Activated CD4-positive, alpha-beta T cell treated with anti-CD3 and anti-CD28 coated beads, Interleukin-2, amount 10 ng/mL, durations not matched to agents 24 days and 14 days (primary cell): Measurements from ENCODE around the gene HRH1. TPM values are rescaled to one million over a fixed set of nuclear protein-coding genes. Genes with fewer than 3 reads are reported as not detected.
"Not testable (repeated sequence)": the region's sequence is repeated elsewhere in the genome, so short reads cannot be mapped to it uniquely, and the experiment has no call there.

Source experiments
- DNase-seq: peaks from one replicate; pipeline ENCODE4 v3.0.0; 2022
- H3K27ac Mint-ChIP-seq: one replicate; pipeline ENCODE4 v1.8.0; 2022; ENCODE audit warnings: mild to moderate bottlenecking, mixed read lengths
- H3K27me3 Mint-ChIP-seq: one replicate; pipeline ENCODE4 v1.8.0; 2022; ENCODE audit warnings: mixed read lengths
- H3K36me3 Mint-ChIP-seq: one replicate; pipeline ENCODE4 v1.8.0; 2022; ENCODE audit warnings: low read depth, mild to moderate bottlenecking, mixed read lengths
- H3K4me1 Mint-ChIP-seq: one replicate; pipeline ENCODE4 v1.8.0; 2021; ENCODE audit warnings: mixed read lengths
- H3K4me3 Mint-ChIP-seq: one replicate; pipeline ENCODE4 v1.8.0; 2022; ENCODE audit warnings: mild to moderate bottlenecking, moderate library complexity, mixed read lengths
- H3K9me3 Mint-ChIP-seq: one replicate; pipeline ENCODE4 v1.8.0; 2021; ENCODE audit warnings: mixed read lengths
- intact Hi-C: fragments of 100-400 bp; cut with micrococcal nuclease; formaldehyde crosslinking; loops from one replicate; pipeline ENCODE4 v1.15.1; 2023
- total RNA-seq: library from RNA; stranded (reverse); gene quantifications from 2 replicates; pipeline ENCODE4 v1.2.3, GENCODE V29; 2022

The HRH1 gene
- total RNA-seq, 1 donor from 2014 or later: 0.42 TPM

- no peak overlapping the region for H3K27ac Mint-ChIP-seq
- no peak for DNase-seq
- H3K9me3 Mint-ChIP-seq: no peaks in the 10 kb centered on the region
- H3K4me3 Mint-ChIP-seq: no peak overlapping the region
- H3K27me3 Mint-ChIP-seq: peaks cover 9% of the 10 kb centered on the region
- intact Hi-C loops: no loop called here
- H3K4me1 Mint-ChIP-seq: no peaks in the 10 kb centered on the region
- no peaks in the 10 kb centered on the region for H3K36me3 Mint-ChIP-seq
These were observed 15.9 kb downstream of the HRH1 start for GRCh38 chr3:11170052-11170770.

GRCh38 chr3:11172096-11172690 is 17.9 kb downstream of the HRH1 start:
- no peaks in the 10 kb centered on the region for H3K4me1 Mint-ChIP-seq
- peaks cover 9% of the 10 kb centered on the region for H3K27me3 Mint-ChIP-seq
- no peaks in the 10 kb centered on the region for H3K9me3 Mint-ChIP-seq
- no peak overlapping the region for H3K4me3 Mint-ChIP-seq
- DNase-seq: no peak
- intact Hi-C loops: no loop called here
- H3K36me3 Mint-ChIP-seq: no peaks in the 10 kb centered on the region
- no peak overlapping the region for H3K27ac Mint-ChIP-seq

- Mint-ChIP-seq H3K36me3 (no peaks in the 10 kb centered on the region), H3K9me3 (no peaks in the 10 kb centered on the region), H3K4me3 (no peak overlapping the region), H3K4me1 (no peaks in the 10 kb centered on the region), H3K27me3 (peaks cover 9% of the 10 kb centered on the region), H3K27ac (no peak overlapping the region)
- intact Hi-C loops: no loop called here
- DNase-seq: no peak
These were observed 19.7 kb downstream of the HRH1 start for GRCh38 chr3:11173828-11174465.

GRCh38 chr3:11178421-11178820 is 24.1 kb downstream of the HRH1 start:
- Mint-ChIP-seq H3K4me3 (no peak overlapping the region), H3K27ac (no peak overlapping the region), H3K9me3 (no peaks in the 10 kb centered on the region), H3K4me1 (no peaks in the 10 kb centered on the region), H3K36me3 (no peaks in the 10 kb centered on the region), H3K27me3 (peaks cover 2% of the 10 kb centered on the region)
- intact Hi-C loops: no loop called here
- no peak for DNase-seq

GRCh38 chr3:11184328-11184969 is 30.2 kb downstream of the HRH1 start:
- peaks cover 18% of the 10 kb centered on the region for H3K27me3 Mint-ChIP-seq
- H3K36me3 Mint-ChIP-seq, H3K27ac Mint-ChIP-seq, H3K4me3 Mint-ChIP-seq, intact Hi-C loops, DNase-seq, H3K9me3 Mint-ChIP-seq, H3K4me1 Mint-ChIP-seq: not testable (repeated sequence)

- no peaks in the 10 kb centered on the region for H3K4me1 Mint-ChIP-seq
- no peak overlapping the region for H3K27ac Mint-ChIP-seq
- no peak for DNase-seq
- no peaks in the 10 kb centered on the region for H3K36me3 Mint-ChIP-seq
- H3K9me3 Mint-ChIP-seq: no peaks in the 10 kb centered on the region
- no peak overlapping the region for H3K4me3 Mint-ChIP-seq
- peaks cover 18% of the 10 kb centered on the region for H3K27me3 Mint-ChIP-seq
- intact Hi-C loops: no loop called here
These were observed 30.9 kb downstream of the HRH1 start for GRCh38 chr3:11185144-11185543.

GRCh38 chr3:11185564-11186317 is 31.4 kb downstream of the HRH1 start:
- Mint-ChIP-seq H3K36me3 (no peaks in the 10 kb centered on the region), H3K4me3 (no peak overlapping the region), H3K4me1 (no peaks in the 10 kb centered on the region), H3K9me3 (no peaks in the 10 kb centered on the region), H3K27me3 (peaks cover 18% of the 10 kb centered on the region), H3K27ac (no peak overlapping the region)
- no peak for DNase-seq
- intact Hi-C loops: no loop called here

GRCh38 chr3:11186318-11186692 is 32.0 kb downstream of the HRH1 start:
- intact Hi-C loops: no loop called here
- no peaks in the 10 kb centered on the region for H3K9me3 Mint-ChIP-seq
- H3K36me3 Mint-ChIP-seq: no peaks in the 10 kb centered on the region
- H3K4me3 Mint-ChIP-seq: no peak overlapping the region
- H3K27me3 Mint-ChIP-seq: peaks cover 18% of the 10 kb centered on the region
- no peak overlapping the region for H3K27ac Mint-ChIP-seq
- no peaks in the 10 kb centered on the region for H3K4me1 Mint-ChIP-seq
- no peak for DNase-seq

GRCh38 chr3:11186771-11187191 is 32.5 kb downstream of the HRH1 start:
- Mint-ChIP-seq H3K4me1 (no peaks in the 10 kb centered on the region), H3K27me3 (peaks cover 18% of the 10 kb centered on the region), H3K36me3 (no peaks in the 10 kb centered on the region), H3K9me3 (no peaks in the 10 kb centered on the region), H3K4me3 (no peak overlapping the region), H3K27ac (no peak overlapping the region)
- no peak for DNase-seq
- intact Hi-C loops: no loop called here

GRCh38 chr3:11187681-11188080 is 33.4 kb downstream of the HRH1 start:
- Mint-ChIP-seq H3K4me3 (no peak overlapping the region), H3K4me1 (no peaks in the 10 kb centered on the region), H3K27ac (no peak overlapping the region), H3K36me3 (no peaks in the 10 kb centered on the region), H3K9me3 (no peaks in the 10 kb centered on the region), H3K27me3 (peaks cover 18% of the 10 kb centered on the region)
- DNase-seq: no peak
- intact Hi-C loops: no loop called here

- no peak for DNase-seq
- intact Hi-C loops: no loop called here
- Mint-ChIP-seq H3K9me3 (no peaks in the 10 kb centered on the region), H3K27me3 (peaks cover 18% of the 10 kb centered on the region), H3K4me3 (no peak overlapping the region), H3K27ac (no peak overlapping the region), H3K36me3 (no peaks in the 10 kb centered on the region), H3K4me1 (no peaks in the 10 kb centered on the region)
These were observed 33.9 kb downstream of the HRH1 start for GRCh38 chr3:11188231-11188630.

- H3K4me1 Mint-ChIP-seq: peaks cover 14% of the 10 kb centered on the region
- intact Hi-C loops: no loop called here
- no peak overlapping the region for H3K4me3 Mint-ChIP-seq
- no peaks in the 10 kb centered on the region for H3K27me3 Mint-ChIP-seq
- DNase-seq: no peak
- H3K36me3 Mint-ChIP-seq: no peaks in the 10 kb centered on the region
- H3K9me3 Mint-ChIP-seq: no peaks in the 10 kb centered on the region
- H3K27ac Mint-ChIP-seq: peak overlapping the region; percentile 68
These were observed 40.9 kb downstream of the HRH1 start for GRCh38 chr3:11195201-11195600.

GRCh38 chr3:11195721-11196332 is 41.5 kb downstream of the HRH1 start:
- intact Hi-C loops: no loop called here
- Mint-ChIP-seq H3K36me3 (no peaks in the 10 kb centered on the region), H3K4me1 (peaks cover 14% of the 10 kb centered on the region), H3K4me3 (peak overlapping the region; percentile 3), H3K9me3 (no peaks in the 10 kb centered on the region), H3K27ac (peak overlapping the region; percentile 80), H3K27me3 (no peaks in the 10 kb centered on the region)
- peak; percentile 64 for DNase-seq
